Erythroblast (primary cell): ENCODE results near the gene RNF220.
A peak's percentile ranks its signal among the peaks of the same experiment; 100 is the strongest.
"Not testable (repeated sequence)": the region's sequence is repeated elsewhere in the genome, so short reads cannot be mapped to it uniquely, and the experiment has no call there.

ENCODE experiments used
- DNase-seq, 2 experiments: peaks; one replicate each; lab custom pipeline; 2025; lab: John Stamatoyannopoulos, UW
- GATA1 ChIP-seq: IDR thresholded peaks from 2 replicates; pipeline ENCODE4 v1.6.1; 2011; ENCODE audit warnings: low read depth, mild to moderate bottlenecking, control low read depth, low read length, moderate library complexity
- POLR2A ChIP-seq: IDR thresholded peaks from 2 replicates; pipeline ENCODE4 v1.6.1; 2011; ENCODE audit warnings: mild to moderate bottlenecking, low read length

Gene RNF220

DNA sequence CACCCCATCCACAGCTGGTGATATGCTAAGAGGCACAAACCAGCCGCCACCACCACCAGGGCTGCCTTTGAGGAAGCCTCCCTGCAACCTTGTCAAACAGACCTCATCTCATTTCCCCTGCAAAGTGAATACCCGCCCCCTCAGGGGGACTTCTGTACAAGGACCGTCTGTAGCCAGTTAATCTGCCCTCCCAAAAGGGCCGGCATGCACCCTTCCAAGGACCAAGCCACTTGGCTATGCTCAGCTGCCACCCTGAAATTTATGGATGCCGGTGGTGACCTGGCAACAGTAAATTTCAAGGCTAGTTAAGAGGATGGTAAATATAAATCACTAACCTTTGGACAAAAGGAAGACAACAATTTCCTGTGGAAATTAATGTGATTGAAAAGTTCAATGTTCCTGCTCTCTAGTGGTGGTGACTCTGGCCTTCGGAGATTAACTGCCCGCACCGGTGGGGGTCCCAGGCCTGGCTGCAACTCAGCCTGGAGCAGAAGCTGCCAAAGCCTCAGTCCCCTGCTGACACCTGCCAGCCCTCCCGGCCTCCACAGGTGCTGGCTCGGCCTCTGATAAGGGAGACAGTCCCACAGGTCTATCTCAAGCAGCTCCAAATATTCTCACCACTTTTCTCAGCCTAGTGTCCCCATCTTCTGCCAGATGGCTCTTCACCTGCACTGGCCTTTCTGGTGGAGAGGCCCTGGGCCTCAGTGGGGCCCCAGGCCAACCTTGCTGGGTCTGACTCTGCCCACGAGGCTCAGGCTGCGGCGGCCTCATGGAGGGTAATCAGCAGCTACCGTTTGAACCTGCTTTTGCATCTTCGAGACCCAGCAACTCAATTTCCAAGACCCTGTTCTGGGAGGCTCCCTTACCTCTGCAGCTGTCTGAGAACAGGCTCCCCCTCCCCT, 257.0 kb downstream of the RNF220 start:
- no peak for DNase-seq
- TF ChIP-seq POLR2A, result no peak

DNA sequence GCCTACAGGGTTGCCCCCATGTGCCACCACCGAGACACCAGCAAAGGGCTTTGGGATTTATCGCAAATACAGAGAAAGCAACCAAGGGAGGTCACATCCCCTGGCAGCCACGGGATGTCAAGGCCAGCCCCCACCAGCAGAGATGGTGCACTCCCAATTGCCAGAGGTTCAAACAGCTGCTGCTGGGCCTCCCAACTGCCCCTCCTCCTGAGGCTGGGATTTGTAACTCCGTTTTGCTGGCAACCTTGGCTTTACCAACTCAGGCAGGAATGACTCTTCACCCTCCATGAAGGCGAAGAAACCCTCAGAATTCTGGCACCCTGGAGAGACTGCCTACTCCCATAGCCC, 257.6 kb downstream of the RNF220 start:
- TF ChIP-seq GATA1, result no peak
- no peak for TF ChIP-seq POLR2A

DNA sequence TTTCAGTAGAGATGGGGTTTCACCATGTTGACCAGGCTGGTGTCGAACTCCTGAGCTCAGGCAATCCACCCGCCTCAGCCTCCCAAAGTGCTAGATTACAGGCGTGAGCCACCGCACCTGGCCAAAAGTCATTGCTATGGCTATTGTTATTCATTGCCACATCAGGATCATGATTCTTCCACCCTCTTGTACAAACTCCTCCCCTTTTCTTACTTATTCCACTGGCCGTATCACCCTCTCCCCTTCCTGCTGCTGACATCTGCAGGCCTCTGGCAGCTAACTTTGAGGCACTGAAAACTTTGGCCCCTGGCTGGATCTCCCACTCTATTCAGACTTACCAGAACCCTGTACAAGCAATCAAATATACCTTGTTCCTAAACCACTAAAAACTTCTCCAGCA, 258.4 kb downstream of the RNF220 start:
- no peak for DNase-seq
- no peak for TF ChIP-seq POLR2A
- TF ChIP-seq GATA1, result no peak

More for the DNA sequence above, 257.6 kb downstream of the RNF220 start:
- DNase-seq, result no peak

DNA sequence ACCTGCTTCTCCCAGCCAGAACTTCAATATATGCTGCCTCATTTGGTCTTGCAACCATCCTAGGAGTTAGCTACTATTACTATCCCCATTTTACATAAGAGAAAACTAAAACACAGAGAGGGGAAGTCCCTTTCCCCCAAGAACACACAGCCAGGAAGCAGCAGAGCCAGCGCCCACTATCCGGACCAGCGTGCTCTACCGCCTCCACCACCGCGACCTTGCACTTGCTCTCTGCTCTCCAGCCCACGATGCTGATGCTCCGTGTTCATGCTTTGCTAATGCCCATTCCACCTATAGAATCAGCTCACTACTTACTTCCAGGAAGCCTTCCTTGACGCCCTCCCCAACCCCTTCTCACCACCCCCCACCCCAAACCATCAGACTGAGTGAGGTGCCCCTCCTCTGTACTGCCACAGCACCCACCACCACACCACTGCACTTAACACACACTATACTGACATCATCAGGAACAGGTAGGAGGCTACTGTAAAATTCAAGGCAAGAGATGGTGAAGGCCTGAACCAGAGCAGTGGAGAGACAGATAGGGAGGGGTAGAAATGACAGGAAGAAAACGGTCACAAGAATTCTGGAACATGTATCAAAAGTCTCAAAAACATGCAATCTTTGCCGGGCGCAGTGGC, 259.8 kb downstream of the RNF220 start:
- no peak for DNase-seq
- TF ChIP-seq GATA1 (no peak), POLR2A (no peak)

DNA sequence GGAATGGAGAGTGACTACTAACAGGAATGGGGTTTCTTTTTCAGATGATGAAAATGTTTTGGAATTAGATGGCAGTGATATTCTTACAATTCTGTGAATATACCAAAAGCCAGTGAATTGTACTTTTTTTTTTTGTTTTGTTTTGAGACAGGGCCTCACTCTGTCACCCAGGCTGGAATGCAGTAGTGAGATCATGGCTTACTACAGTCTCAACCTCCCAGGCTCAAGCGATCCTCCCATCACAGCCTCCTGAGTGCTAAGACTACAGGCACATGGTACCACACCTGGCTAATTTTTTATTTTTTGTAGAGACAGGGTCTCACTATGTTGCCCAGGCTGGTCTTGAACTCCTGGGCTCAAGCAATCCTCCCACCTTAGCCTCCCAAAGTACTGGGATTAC, 261.7 kb downstream of the RNF220 start:
- not testable (repeated sequence) for DNase-seq

DNA sequence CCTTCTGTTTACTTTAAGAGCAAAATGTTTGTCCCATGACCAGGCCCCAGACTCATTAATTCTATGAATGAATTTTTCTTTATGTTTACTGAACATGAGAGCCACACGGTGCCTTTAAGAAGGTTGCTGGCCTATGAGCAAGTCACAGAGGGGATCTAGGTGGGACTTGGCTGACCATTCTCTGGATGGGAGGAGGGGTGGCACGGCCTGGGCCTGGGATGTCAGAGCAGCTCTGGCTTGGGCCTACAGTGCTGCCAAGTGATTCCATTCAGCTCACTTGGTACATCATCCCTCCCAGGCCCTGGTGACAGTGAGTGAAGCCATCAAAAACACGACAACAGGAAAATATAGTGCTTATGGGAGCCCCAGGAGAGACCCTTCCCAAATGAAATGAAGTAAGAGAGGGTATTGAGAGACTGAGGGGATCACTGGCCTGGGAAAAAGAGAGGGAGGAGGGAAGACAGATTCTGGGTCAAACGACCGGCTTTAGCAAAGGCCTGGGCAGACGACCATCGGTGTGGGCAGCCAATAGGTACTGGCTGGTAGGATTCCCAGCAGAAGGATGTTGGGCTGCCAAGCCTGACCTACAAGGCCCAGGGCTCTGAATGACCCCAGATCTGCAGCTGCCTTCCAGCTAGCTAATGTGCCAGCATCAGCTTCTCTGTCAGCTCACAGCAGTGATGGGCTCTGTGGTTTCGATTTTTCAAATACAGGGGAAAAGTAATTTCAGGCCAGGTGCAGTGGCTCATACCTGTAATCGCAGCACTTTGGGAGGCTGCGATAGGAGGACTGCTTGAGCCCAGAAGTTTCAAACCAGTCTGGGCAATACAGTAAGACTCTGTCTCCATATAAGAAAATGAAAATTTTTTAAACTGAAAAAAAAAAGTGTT, 265.9 kb downstream of the RNF220 start:
- no peak for TF ChIP-seq POLR2A
- TF ChIP-seq GATA1, result no peak
- DNase-seq, result no peak

DNA sequence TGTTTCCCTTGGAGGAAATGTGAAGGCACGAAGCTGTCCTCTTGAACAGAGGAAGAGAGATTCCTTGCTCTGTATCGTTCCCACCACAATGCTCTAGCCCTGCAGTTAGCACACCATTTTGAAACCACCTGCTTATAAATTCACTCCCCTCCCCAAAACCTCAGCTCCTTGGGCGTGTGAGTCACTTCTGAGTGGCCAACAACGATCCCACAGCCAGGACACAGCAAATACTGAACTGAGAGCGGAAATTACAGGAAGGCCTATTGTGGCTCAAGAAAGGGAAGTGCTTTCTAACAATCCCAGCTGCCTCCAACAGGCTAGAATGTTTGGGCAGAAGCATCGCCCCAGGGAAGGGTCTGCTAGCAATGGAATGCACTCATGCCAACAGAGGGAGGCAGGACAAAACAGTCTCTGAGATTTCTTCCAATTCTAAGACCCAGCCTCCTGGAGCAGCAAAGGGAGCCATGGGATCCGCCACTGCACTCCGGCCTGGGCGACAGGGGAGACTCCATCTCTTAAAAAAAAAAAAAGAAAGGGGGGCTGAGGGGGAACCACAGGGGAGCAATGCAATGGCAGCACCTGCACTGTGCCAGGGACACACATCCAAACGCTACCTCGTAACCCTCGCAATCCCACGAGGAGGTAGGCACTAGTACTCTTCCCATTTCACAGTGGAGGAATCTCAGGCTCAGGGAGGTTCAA, 267.4 kb downstream of the RNF220 start:
- TF ChIP-seq POLR2A (no peak), GATA1 (no peak)
- DNase-seq, result no peak

DNA sequence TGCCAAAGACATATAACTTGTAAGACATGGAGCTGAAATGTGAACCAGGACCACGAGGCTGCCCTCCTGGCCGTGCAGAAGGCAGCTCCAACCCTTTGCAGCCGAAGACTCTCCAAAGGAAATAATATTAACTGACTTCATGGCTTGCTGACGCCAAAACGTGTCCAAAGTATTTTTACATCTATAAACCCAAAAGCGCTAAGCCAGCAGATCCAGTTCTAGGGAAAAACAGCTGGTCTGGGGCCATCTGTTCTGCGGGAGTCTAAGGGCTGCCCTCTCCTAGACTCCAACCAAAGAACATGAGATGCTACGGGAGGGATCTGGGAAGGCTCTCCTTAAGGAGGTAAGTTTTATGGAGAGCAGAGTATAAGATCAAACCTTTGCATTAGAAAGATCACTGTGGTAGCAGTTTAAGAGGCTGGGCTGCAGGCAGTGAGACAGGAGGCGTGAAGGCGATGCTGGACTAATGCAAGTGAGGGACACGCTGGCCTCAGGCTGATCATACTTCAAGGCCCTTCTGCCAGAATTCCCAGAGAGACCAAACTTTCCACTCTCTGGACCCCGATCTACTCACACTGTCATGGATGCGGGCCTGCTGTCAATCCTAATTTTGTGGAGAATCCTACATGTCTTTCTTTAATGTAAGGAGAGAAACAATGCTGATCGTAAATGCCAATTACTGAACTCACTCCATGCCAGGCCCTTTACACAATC, 268.1 kb downstream of the RNF220 start:
- DNase-seq, result no peak
- no peak for TF ChIP-seq POLR2A
- TF ChIP-seq GATA1, result no peak

DNA sequence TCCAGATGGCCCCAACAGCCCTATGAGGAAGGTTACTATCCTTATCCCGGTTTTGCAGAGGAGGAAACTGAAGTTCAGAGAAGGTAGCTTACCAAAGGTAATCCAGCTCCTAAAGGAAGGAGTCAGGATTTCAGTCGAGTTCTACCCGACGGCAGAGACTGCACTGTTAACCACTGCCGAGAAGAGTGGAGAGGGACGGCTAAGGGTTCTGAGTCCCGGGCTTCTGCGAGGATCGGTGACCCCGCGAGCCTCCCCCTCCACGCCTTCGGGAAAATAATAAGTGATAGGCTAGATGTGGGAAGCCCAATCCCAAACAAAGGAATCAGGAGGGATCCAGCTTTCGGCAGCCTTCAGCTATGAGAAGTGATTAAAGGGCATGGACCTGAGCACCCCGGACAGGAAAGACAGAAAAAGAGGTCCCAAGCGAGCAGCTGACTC, 268.6 kb downstream of the RNF220 start:
- DNase-seq, result no peak
- TF ChIP-seq GATA1, result no peak
- no peak for TF ChIP-seq POLR2A

DNA sequence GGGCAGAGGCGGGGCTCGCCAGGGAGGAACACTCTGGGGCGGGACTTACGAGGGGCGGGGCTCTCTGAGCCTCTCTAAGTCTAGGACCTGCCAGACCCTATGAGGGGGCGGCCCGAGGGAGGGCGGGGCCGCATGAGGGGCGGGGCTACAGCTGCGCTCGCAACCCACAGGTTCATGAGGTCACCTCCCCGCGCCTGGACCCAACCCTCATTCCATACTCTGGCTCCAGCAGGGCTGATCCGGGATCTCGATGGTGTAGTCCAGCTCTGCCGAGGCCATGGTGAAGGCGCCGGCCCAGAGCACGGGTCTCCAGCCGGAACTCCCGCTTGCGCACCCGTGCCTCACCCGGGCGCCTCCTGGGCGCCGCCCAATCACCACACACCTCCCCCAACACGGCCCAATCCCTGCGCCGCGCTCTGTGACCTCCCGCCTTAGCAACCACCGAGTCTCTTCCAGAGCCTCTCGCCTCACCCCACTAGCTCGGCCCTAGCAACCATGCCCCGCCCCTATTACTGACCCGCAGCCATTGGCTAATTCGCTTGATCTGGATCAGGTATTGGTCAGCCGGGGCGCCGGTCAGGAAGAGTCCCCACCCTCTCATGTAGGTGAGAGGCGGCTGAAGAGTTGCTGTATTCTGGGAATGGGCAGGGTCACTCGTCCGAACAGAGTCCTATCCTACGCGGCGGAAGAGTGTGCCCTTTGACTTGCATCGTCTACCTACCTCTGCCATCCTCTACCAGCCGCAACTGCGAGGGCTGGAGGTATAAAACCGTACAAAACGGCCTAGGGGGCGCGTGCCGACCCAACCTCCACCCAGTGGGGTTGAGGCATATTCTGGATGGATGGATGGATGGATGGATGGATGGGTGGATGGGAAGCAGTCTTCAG, 269.3 kb downstream of the RNF220 start, which contains the start of the genes ARMH1 and TMEM53:
TSS of gene ARMH1 (plus strand) at position 602 of the 888 bp plus-strand sequence. CDS start 14,984 bp downstream, outside the sequence.
TSS of gene TMEM53 (minus strand) at position 369 of the 888 bp plus-strand sequence. CDS start at position 279, 90 bp downstream.
- no peak for TF ChIP-seq GATA1
- TF ChIP-seq POLR2A, result peak; percentile 74

DNA sequence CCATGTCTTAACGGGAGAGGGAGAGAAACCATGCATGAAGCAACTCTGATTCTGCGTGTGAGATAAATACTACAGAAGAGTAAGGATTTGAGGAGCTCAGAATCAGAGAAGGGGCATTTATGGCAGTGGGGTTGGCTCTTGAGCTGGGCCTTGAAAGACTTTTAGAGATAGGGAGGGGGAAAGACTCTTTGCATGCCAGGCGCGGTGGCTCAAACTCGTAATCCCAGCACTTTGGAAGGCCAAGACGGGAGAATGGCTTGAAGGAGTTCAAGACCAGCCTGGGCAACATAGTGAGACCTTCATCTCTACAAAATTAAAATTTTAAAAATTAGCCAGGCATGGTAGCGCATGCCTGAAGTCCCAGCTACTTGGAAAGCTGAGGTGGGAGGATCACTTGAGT, 270.1 kb downstream of the RNF220 start:
- TF ChIP-seq GATA1 (no peak), POLR2A (no peak)
- no peak for DNase-seq

More for the DNA sequence above, 269.3 kb downstream of the RNF220 start, which contains the start of the genes ARMH1 and TMEM53:
- DNase-seq, result peak; percentile 98 to 99

DNA sequence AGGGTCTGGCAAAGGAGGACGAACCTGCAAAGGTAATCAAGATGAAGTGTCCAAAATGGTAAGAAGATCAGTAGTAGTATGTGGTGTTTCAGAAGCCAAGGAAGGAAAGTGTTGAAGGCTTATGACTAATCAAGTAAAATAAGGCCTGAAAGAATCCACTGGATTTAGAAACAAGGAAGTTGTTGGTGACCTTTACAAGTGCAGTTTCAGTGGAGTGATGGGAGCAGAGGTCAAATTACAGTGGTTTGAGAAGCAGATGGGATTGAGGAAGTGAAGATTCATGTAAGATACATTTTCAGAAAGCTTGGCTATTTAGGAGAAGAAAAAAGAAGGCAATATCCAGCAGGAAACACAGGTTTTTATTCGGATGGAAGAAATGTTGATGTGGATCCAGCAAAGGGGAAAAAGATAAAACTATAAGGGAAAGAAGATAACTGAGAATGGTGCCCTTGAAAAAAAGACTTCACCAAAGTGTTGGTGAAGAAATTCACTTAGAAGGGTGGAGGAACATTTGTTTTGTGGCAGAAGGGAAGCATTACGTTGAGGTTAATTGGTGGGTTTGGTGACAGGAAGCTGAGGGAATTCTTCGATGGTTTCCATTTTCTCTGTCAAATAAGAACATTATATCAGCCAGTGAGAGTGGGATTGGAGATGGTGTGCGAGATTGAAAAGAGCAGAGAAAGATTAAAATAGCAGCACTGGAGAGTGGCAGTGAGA, 271.6 kb downstream of the RNF220 start:
- TF ChIP-seq POLR2A (no peak), GATA1 (no peak)
- DNase-seq, result no peak
